Measurements from ENCODE around the gene EZR. TPM values are rescaled to one million over a fixed set of nuclear protein-coding genes. Genes with fewer than 3 reads are reported as not detected.

The EZR gene
- total RNA-seq, 2 donors from 2014 or later = 257 to 424 TPM

DNA sequence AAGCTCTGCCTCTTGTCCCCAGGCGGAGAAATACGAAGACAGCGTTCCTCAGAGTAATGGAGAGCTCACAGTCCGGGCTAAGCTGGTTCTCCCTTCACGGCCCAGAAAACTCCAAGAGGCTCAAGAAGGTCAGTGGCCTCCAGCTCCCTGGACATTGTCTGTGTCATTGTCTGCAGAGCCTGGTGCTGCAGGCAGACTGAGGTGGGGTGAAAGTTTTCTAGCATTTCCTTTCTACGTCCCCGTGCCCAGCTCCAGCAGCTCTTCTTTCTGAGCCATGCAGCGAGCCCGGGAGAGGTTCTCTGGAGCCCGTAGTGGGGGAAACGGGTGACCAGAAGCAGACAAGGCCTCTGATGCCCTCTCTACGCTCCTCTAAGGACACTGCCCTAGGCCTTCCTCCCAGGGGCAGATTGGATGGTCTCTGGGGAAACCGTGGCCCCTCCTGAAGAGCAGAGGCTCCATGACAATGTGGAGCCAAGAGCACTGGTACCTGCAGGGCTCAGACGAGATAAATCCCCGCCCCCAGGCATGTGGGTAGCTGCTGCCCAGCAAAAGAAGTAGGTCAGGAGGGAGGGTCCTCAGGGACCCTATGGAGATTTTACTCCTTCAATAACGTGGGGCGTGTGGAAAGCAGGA lies 58.4 kb downstream of the EZR start:
- no peak for TF ChIP-seq CTCF (IDR thresholded peaks at IDR 0.05)
- no peaks in the 10 kb centered on the region for H3K4me1 ChIP-seq
- no peak overlapping the region for H3K4me3 ChIP-seq
- H3K27ac ChIP-seq = no peak overlapping the region
- H3K9me3 ChIP-seq = no peaks in the 10 kb centered on the region
- H3K36me3 ChIP-seq = no peaks in the 10 kb centered on the region
- no peak for DNase-seq
- H3K9ac ChIP-seq (ENCODE audit: low read depth in 2 of 2, low read length in 2 of 2) = no peak overlapping the region
- H3K27me3 ChIP-seq = no peaks in the 10 kb centered on the region
- intact Hi-C loops (cut with DNase I) = no loop called here

- Histone ChIP-seq H3K4me1 (no peaks in the 10 kb centered on the region), H3K4me3 (no peak overlapping the region), H3K27ac (no peak overlapping the region), H3K9me3 (no peaks in the 10 kb centered on the region), H3K9ac (ENCODE audit: low read depth in 2 of 2, low read length in 2 of 2) (no peak overlapping the region), H3K27me3 (no peaks in the 10 kb centered on the region), H3K36me3 (no peaks in the 10 kb centered on the region)
- intact Hi-C loops (cut with DNase I) = no loop called here
- TF ChIP-seq CTCF (IDR thresholded peaks at IDR 0.05) = no peak
- DNase-seq = no peak
Observed at GRCh38 chr6:158759966-158760617, 59.1 kb downstream of the EZR start.

- H3K36me3 ChIP-seq = no peaks in the 10 kb centered on the region
- no peak for DNase-seq
- no peaks in the 10 kb centered on the region for H3K9me3 ChIP-seq
- H3K27ac ChIP-seq = no peak overlapping the region
- H3K27me3 ChIP-seq = no peaks in the 10 kb centered on the region
- H3K9ac ChIP-seq (ENCODE audit: low read depth in 2 of 2, low read length in 2 of 2) = no peak overlapping the region
- TF ChIP-seq CTCF (IDR thresholded peaks at IDR 0.05) = no peak
- intact Hi-C loops (cut with DNase I) = no loop called here
- H3K4me1 ChIP-seq = no peaks in the 10 kb centered on the region
- no peak overlapping the region for H3K4me3 ChIP-seq
Observed at GRCh38 chr6:158758941-158759479, 60.2 kb downstream of the EZR start.

- Histone ChIP-seq H3K9me3 (no peaks in the 10 kb centered on the region), H3K4me3 (no peak overlapping the region), H3K4me1 (no peaks in the 10 kb centered on the region), H3K36me3 (no peaks in the 10 kb centered on the region), H3K27me3 (no peaks in the 10 kb centered on the region), H3K27ac (no peak overlapping the region), H3K9ac (ENCODE audit: low read depth in 2 of 2, low read length in 2 of 2) (no peak overlapping the region)
- intact Hi-C loops (cut with DNase I) = no loop called here
- DNase-seq = no peak
- TF ChIP-seq CTCF (IDR thresholded peaks at IDR 0.05) = no peak
Observed at GRCh38 chr6:158758451-158758860, 60.7 kb downstream of the EZR start.

GRCh38 chr6:158757753-158758090 lies 61.4 kb downstream of the EZR start:
- Histone ChIP-seq H3K4me1 (no peaks in the 10 kb centered on the region), H3K9me3 (no peaks in the 10 kb centered on the region), H3K4me3 (no peak overlapping the region), H3K27ac (no peak overlapping the region), H3K36me3 (no peaks in the 10 kb centered on the region), H3K9ac (ENCODE audit: low read depth in 2 of 2, low read length in 2 of 2) (no peak overlapping the region), H3K27me3 (no peaks in the 10 kb centered on the region)
- DNase-seq = no peak
- intact Hi-C loops (cut with DNase I) = no loop called here
- no peak for TF ChIP-seq CTCF (IDR thresholded peaks at IDR 0.05)

Data from colonic mucosa (tissue), 4 donors.